ENCODE measurements around the gene PIAS4. TPM values are rescaled to one million over a fixed set of nuclear protein-coding genes. Genes with fewer than 3 reads are reported as not detected.

The PIAS4 gene
- total RNA-seq, 1 donor from 2014 or later: 27.3 TPM

DNA sequence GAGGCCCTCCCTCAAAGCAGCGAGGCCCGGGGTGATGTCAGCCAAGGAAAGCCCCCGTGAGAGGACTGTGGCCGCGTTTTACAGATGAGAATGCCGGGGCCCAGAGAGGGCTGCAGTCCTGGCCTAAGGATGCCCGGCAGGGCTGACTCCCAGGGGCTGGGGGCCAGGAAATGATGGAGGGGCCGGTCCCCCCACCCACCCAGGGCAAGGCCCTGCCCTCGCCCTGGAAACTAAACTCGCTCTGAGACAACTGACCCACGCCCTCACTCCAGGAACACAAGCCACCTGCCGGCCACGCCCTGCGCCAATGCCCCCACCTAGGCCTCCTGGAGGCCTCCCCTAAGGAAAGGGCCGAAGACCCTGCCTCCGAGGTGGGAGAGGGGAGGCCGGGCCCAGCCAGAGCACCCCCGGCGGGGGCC, 51.9 kb downstream of the PIAS4 start:
- DNase-seq (ENCODE audit: low spot score): no peak

DNA sequence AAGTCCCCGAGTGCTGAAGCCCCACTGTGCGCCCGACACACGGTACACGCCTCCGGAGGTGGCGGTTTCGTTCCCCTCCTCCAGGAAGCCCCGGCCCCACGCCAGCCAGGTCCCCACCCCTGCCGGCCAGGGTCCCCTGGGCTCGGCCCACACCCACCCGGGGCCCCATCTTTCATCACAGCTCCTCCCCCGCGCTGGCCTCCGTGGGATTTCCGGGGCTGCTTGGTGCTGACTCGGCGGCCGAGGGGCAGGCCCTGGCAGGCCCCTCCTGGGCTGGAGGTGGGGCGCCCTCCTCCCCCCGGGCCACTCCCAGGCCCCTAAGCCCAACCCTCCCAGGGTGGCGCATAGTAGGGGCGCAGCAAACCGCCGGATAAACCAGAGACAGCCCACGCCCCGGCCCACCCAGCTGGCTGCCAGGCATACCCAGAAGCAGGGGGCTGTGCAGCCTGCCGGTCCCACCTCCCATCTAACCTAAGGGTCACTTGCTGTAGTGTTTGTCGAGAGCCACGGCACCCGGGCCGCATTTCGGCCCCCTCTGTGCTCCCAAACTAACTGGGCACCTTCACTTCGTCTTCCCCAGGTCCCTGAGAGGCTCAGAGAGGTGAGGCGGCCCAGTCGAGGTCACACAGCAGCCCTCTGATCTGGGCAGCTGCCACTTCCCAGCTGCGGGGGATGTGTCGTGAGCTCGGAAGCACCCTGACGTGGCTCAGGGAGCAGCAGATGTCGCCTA, 52.5 kb downstream of the PIAS4 start:
- peak; percentile 85 for DNase-seq (ENCODE audit: low spot score)

DNA sequence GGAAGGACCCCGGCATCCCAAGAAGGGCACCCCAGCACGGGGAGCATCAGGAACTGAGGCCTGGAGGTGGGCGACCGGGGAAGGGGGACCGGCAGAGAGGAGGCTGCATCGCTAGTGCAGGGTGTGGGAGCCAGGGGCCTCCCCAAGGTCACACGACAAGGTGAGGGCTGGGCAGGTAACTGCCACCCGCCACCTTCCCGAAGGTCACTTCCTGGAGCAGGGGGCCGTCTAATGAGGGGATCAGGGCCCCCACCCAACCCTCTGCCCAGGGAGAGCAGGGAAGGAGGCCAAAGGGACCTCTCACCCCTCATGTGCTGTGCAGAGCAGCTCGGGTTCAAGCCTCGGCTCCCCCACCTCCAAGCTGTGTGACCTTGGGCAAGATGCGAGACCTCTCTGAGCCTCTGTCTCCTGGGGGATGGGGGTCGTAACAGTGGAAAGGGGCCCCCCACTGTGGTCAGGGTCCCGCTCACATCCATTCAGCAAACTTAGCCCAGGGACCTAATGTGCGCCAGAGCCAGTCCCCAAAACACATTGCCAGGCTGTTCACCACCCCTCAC, 53.2 kb downstream of the PIAS4 start:
- DNase-seq (ENCODE audit: low spot score): no peak

DNA sequence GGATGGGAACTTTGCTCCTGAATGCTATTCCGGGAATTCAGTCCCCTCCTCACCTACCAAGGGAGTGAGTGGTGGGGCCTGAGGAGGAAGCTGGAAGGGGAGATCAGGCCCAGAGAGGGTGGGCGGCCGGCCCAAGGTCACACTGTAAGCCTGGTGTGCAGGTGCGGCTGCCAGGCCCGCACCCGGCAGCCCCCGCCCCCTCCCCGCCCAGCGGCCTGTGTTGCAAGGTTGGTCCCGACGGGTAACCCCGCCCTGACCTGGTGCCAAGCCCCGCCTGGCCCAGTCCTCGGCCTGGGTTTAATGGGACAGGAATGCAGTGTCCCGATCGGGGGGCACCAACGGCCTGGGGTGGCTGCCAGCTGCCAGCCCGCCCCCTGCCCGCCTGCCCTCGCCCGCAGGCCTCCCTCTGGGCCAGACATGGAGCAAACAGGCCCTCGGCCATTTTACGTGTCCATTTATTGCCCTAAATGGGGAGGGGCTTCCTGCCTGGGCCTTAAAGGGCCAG, 53.7 kb downstream of the PIAS4 start:
- peak; percentile 87 for DNase-seq (ENCODE audit: low spot score)

DNA sequence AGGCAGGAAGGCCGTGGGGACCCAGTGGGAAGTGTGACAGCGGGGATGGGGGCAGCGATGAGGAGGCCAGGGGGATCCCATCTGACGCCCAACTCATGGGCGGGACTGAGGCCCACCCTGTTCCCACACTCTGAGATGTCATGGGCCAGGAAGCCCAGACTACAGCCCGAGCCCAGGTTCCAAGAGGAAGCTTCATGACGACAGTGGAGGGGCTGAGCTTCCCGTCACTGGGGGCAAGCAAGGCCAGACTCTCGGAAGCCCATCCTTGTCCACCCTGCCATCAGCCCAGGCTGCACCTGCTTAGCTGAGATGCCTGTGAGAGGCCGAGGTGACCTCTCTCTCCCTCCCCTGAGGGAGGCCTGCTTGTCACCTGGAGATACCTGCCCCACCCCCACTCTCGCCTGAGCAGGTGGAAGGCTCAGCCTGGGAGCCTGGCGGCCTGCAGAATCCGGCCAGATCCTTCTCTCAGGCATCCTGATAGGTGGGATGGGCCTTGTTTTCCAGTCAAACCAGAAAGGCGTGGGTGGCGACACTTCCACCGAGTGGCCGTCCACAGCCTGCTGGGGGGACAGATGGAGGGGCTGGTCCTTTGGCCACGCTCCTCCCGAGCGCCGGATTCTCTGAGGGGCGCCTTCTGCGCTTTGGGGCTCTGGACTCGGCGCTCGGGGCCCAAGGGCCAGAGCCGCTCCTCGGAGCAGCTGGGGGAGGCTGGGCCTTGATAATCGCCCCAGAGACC, 54.3 kb downstream of the PIAS4 start:
- DNase-seq (ENCODE audit: low spot score): peak; percentile 81

GRCh38 chr19:4062419-4063368, 55.2 kb downstream of the PIAS4 start:
- DNase-seq (ENCODE audit: low spot score): peak; percentile 45

- DNase-seq (ENCODE audit: low spot score): no peak
Measured at GRCh38 chr19:4063369-4064148, 56.0 kb downstream of the PIAS4 start.

GRCh38 chr19:4064149-4064495, 56.6 kb downstream of the PIAS4 start:
- DNase-seq (ENCODE audit: low spot score): no peak

DNA sequence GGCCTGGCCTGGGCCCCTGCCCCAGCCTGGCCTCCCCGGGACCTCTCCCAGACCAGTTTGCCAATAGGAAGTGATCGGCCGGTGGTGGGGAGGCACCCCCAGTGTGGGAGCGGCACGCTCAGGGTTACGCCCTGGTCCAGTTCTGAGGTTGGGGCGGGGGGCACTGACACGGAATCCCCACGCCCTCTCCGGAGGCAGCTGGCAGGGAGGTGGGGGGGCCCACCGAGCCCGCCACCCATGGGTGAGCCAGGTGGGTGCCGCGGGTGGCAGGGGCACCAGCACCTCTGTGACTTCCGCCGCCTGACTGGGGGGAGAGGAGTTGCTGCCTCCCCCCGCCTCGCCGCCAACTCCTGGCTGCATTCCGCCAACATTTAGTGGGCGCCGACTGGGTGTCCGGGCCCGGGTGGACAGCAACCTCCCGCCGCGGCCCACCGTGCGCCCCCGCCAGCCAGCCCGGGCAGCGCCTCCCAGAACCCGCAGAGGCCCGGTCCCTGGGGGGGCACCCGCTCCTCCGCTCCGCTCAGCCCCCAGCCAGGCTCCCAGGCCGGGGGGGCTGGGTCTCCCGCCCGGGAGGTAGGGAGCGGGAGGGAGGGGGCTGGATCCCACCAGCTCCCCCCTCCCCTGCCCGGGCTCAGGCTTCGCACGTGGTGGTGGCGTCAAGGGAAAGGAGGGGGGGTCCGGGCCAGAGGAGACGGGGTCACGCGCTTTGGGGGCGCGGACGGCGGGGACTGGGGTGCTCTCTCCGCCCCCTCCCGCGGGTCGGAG, 57.1 kb downstream of the PIAS4 start:
- DNase-seq (ENCODE audit: low spot score): peak; percentile 73

DNA sequence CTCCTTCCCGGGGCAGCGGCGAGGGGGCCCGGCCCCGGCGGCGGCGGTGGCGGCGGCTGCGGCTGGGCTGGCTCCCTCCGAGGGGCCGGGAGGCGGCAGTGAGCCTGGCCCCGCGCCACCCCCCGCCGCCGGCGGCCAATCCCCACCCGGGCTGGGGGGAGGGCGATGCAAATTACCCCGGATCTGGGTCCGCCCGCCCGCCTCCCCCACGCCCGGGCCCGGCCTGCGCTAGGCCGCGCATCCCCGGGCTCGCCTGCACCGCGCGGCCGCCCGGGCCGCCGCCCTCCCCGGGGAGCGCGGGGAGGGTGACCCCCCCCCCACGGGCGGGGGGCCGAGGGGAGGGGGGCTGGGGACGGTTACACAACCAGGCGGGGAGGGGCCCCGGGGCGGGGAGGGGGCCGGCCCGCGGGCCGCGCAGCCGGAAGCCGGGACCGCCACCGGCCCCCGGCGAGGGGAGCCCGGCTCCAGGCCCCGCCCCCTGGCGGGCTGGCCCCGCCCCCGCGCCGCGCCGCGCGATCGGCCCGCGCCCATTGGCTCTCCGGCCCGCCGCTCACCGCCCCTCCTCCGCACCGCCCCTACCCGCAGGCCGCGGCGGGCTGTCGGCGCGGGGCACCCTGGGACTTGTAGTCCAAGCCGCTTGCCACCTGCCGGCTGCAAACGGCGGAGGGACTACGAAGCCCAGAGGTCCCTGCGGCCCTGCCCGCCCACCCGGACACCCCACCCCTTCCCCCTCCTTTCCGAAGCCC, 58.1 kb downstream of the PIAS4 start:
- peak; percentile 96 for DNase-seq (ENCODE audit: low spot score)

- peak; percentile 76 for DNase-seq (ENCODE audit: low spot score)
Measured at GRCh38 chr19:4066176-4066606, 58.7 kb downstream of the PIAS4 start.

DNA sequence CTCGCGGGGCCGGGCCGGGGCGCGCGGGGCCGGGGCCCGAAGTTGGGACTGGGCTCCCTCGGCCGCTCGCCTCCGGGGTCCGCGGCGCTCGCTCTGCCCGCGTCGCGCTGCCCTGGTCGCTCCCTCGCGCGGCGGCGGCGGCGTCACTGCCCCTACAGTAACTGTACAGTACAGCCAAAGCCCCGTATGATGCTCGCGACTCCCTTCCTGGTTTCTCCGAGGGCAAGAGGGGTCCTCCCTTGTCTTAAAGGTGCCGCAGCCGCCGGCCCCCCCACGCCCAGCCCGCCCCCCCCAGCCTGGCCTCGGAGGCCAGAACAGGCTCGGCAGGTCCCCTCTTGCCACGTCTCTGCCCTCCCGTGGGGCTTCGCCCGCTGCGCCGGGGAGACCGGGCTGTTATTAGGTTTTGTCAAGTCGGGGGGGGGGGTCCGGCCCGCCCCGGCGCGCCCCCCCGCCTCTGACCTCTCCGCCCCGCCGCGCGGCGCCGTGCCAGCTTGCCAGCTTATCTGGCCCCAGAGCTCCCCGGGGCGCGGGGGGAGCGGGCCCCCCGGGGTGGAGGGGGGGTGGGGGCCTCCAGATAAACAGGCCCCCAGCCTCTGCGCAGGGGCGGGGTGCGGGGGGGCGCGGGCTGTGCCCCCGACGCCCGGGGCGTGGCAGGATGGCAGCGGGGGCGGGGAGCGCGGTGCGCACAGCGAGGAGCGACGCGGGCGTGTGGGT, 59.3 kb downstream of the PIAS4 start, which contains the start of gene ZBTB7A:
Gene ZBTB7A (minus strand): TSS at position 218 of the 714 bp plus-strand sequence. CDS start 11,667 bp downstream, outside the sequence.
- peak; percentile 92 for DNase-seq (ENCODE audit: low spot score)

- no peak for DNase-seq (ENCODE audit: low spot score)
Measured at GRCh38 chr19:4067396-4068046, 60.0 kb downstream of the PIAS4 start.

GRCh38 chr19:4068047-4068966, 60.8 kb downstream of the PIAS4 start:
- DNase-seq (ENCODE audit: low spot score): no peak

DNA sequence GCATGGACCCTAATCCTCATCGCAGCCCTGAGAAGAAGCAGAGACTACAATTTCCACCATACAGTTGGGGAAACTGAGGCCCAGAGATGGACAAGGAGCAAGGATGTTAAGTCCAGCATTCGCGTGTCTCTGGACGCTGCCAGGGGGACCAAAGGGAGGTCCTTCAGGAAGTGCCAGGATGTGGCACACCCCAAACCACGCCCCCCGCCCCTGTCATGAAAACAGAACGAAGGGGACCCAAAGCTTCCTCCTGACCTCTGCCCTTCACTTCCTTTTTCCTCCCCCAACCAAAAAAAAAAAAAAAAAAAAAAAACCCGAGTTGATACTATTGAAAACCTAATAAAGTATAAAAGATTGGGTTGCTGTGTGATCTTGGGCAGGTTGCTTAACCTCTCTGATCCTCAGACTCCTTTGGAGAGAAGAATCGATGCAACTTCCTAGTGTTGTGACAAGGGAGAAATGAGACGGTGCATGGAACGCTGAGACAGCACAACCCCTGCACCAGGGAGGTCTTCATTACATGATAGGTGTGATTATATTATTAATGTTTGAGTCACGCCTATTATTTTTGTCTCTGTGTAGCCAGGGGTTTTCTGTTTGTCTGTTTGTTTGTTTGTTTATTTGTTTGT, 61.9 kb downstream of the PIAS4 start:
- DNase-seq (ENCODE audit: low spot score): no peak

- no peak for DNase-seq (ENCODE audit: low spot score)
Measured at GRCh38 chr19:4071610-4072009, 64.1 kb downstream of the PIAS4 start.
